ENCODE data around the gene RBCK1. TPM values are rescaled to one million over a fixed set of nuclear protein-coding genes. Genes with fewer than 3 reads are reported as not detected.

RBCK1 gene
- total RNA-seq, 4 donors from 2014 or later = 63.6 to 85.3 (median 78.5) TPM

DNA sequence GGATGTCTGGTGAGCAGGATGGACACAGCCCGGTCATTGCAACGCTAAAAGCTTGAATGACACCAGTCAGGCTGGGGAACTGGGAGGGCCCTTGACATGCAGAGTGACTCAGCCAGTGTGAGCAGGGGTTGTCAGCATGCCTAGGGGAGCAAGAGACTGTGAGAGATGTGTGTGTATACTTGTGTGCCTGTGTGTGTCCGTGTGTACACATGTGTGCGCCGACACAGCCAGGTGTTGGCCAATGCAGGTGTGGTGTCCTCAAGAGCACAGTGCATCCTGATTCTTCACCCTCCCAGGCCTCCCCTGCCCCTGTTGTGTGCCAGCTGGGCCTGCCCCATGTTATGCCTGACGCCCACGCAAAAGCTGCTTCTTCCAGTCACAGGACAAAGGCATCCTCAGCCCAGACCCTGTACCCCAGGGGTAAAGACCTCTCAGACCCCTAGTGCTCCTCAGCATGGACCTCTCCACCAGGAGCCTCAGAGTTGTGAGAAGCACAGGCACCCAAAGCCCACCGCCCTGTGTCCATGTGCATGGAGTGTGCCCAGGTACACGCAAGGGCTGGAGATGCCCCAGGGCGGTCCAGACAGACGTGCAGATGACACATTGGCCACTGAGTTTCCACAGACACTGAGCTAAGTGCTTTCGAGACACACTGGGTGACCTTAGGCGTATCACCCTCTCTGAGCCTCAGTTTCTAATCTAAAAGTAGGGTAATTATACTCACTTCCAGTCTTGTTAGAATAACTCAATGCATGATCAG, 44.6 kb upstream of the RBCK1 start:
- Histone ChIP-seq H3K27ac (peak overlapping the region; percentile 59), H3K4me3 (no peak overlapping the region), H3K4me1 (peaks cover 55% of the 10 kb centered on the region), H3K9me3 (no peaks in the 10 kb centered on the region), H3K36me3 (no peaks in the 10 kb centered on the region), H3K27me3 (no peaks in the 10 kb centered on the region)
- DNase-seq (ENCODE audit: low spot score in 2 of 2) = no peak
- WGBS = 64% methylated on average over 7 of the region's 13 CpGs
- TF ChIP-seq POLR2AphosphoS5 (IDR thresholded peaks at IDR 0.05) (no peak), CTCF (IDR thresholded peaks at IDR 0.05) (no peak)

DNA sequence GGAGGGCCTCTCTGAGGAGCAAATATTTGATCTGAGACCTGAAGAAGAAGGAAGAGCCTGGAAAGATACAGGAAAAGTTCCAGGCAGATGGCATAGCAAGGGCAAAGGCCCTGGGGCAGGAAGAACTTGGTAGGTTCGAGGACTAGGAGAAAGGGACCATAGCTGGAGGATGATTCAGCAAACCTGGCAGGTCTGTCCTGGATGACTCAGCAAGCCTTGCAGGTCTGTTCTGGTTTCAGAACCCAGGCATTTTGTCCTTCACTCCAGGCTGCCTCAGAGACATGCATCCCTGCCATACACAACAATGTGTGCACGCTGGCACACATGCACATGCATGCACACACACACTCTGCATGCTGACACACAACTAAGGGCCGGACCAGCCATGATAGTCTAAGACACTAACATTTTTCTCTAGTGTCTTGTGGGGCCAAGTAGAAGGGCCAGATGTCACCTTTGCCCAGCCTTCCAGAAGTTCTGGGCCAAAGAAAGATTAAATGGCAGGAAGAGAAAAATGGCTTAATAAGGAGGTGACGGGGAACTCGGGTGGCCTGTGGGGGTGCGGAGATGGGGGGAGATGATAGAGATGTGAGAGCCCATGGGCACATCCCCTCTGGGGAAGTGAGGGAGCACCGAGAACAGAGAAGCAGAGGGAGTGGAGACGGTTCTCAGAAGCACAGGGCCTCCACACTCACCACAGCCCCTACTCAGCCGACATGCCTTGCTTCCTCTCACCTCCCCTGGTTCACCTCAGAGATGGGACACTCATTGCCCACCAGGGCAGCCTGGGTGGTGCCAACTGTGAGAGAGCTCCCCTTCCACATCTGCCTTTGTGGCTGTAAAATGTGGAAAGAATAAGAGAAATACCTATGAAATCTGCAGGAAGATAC, 42.9 kb upstream of the RBCK1 start:
- WGBS = 63% methylated on average over 9 of the region's 9 CpGs
- H3K4me3 ChIP-seq = no peak overlapping the region

GRCh38 chr20:366041-366718, 41.9 kb upstream of the RBCK1 start:
- peaks cover 40% of the 10 kb centered on the region for H3K4me1 ChIP-seq
- H3K27ac ChIP-seq = no peak overlapping the region
- H3K27me3 ChIP-seq = no peaks in the 10 kb centered on the region
- no peaks in the 10 kb centered on the region for H3K36me3 ChIP-seq
- no peak overlapping the region for H3K4me3 ChIP-seq
- WGBS = 28% methylated on average over 7 of the region's 7 CpGs
- no peak for DNase-seq (ENCODE audit: low spot score in 2 of 2)
- no peaks in the 10 kb centered on the region for H3K9me3 ChIP-seq
- TF ChIP-seq POLR2A (IDR thresholded peaks at IDR 0.05) (no peak), EP300 (IDR thresholded peaks at IDR 0.05) (no peak), POLR2AphosphoS5 (IDR thresholded peaks at IDR 0.05) (no peak), CTCF (IDR thresholded peaks at IDR 0.05) (no peak)

More for the DNA sequence above, 42.9 kb upstream of the RBCK1 start:
- Histone ChIP-seq H3K4me1 (peaks cover 48% of the 10 kb centered on the region), H3K27ac (no peak overlapping the region), H3K36me3 (no peaks in the 10 kb centered on the region), H3K9me3 (no peaks in the 10 kb centered on the region), H3K27me3 (no peaks in the 10 kb centered on the region)
- TF ChIP-seq POLR2A (IDR thresholded peaks at IDR 0.05) (no peak), CTCF (IDR thresholded peaks at IDR 0.05) (no peak), EP300 (IDR thresholded peaks at IDR 0.05) (no peak), POLR2AphosphoS5 (IDR thresholded peaks at IDR 0.05) (no peak)
- no peak for DNase-seq (ENCODE audit: low spot score in 2 of 2)

- no peak overlapping the region for H3K27ac ChIP-seq
- WGBS = 68% methylated on average over 13 of the region's 13 CpGs
Measured at GRCh38 chr20:366719-367485, 41.2 kb upstream of the RBCK1 start.

More at GRCh38 chr20:366719-367485, 41.2 kb upstream of the RBCK1 start:
- Histone ChIP-seq H3K4me3 (no peak overlapping the region), H3K36me3 (no peaks in the 10 kb centered on the region), H3K9me3 (no peaks in the 10 kb centered on the region), H3K4me1 (peaks cover 42% of the 10 kb centered on the region), H3K27me3 (no peaks in the 10 kb centered on the region)
- TF ChIP-seq POLR2AphosphoS5 (IDR thresholded peaks at IDR 0.05) = no peak
- TF ChIP-seq CTCF (IDR thresholded peaks at IDR 0.05) = no peak
- TF ChIP-seq POLR2A (IDR thresholded peaks at IDR 0.05) = no peak
- no peak for TF ChIP-seq EP300 (IDR thresholded peaks at IDR 0.05)
- DNase-seq (ENCODE audit: low spot score in 2 of 2) = no peak
